DOHH2 (cell line): ENCODE data around the gene PATJ.

ENCODE experiments used
- H3F3A ChIP-seq: fragments of 200-600 bp; sonication (generic), shearing (Covaris generic); 2 replicates; pipeline ENCODE4 v1.6.0; 2016; ENCODE audit warnings: antibody characterized with exemption, mild to moderate bottlenecking; ENCODE audit not compliant: control insufficient read depth, insufficient read depth
- H3K27ac ChIP-seq: fragments of 200-600 bp; sonication (generic); 2 replicates; pipeline ENCODE4 v1.5.1; 2014; ENCODE audit warnings: low read depth, mild to moderate bottlenecking, low read length, moderate library complexity
- H3K27me3 ChIP-seq: fragments of 200-600 bp; sonication (generic); 2 replicates; pipeline ENCODE4 v1.6.1; 2014; ENCODE audit warnings: mild to moderate bottlenecking, low read length, mixed read lengths; ENCODE audit not compliant: control insufficient read depth
- H3K36me3 ChIP-seq: fragments of 200-600 bp; sonication (generic); 2 replicates; pipeline ENCODE4 v1.6.1; 2014; ENCODE audit warnings: mild to moderate bottlenecking, low read length, moderate library complexity, mixed read lengths; ENCODE audit not compliant: control insufficient read depth
- H3K4me1 ChIP-seq: fragments of 200-600 bp; sonication (generic); 2 replicates; pipeline ENCODE4 v1.6.1; 2014; ENCODE audit warnings: mild to moderate bottlenecking, low read length, mixed read lengths; ENCODE audit not compliant: control insufficient read depth
- H3K4me2 ChIP-seq: fragments of 200-600 bp; sonication (generic); 2 replicates; pipeline ENCODE4 v1.6.0; 2014; ENCODE audit warnings: mild to moderate bottlenecking, low read length, moderate library complexity
- H3K4me3 ChIP-seq: fragments of 200-600 bp; sonication (generic); 2 replicates; pipeline ENCODE4 v1.5.1; 2014; ENCODE audit warnings: mild to moderate bottlenecking, low read length, mixed read lengths
- H3K79me2 ChIP-seq: fragments of 200-600 bp; sonication (generic); 2 replicates; pipeline ENCODE4 v1.6.1; 2014; ENCODE audit warnings: mild to moderate bottlenecking, low read length, mixed read lengths; ENCODE audit not compliant: control insufficient read depth
- H3K9me2 ChIP-seq: fragments of 200-600 bp; sonication (generic); replicated peaks from 2 replicates; pipeline ENCODE4 v1.6.1; 2014; ENCODE audit warnings: mild to moderate bottlenecking, low read length, mixed read lengths; ENCODE audit not compliant: control insufficient read depth
- H3K9me3 ChIP-seq: fragments of 200-600 bp; sonication (generic); 2 replicates; pipeline ENCODE4 v1.6.1; 2014; ENCODE audit warnings: antibody characterized with exemption, low read length, mixed read lengths; ENCODE audit not compliant: control insufficient read depth, insufficient read depth
- H4K20me1 ChIP-seq: fragments of 200-600 bp; sonication (generic); 2 replicates; pipeline ENCODE4 v1.6.0; 2014; ENCODE audit warnings: low read depth, mild to moderate bottlenecking, antibody characterized with exemption, low read length, moderate library complexity; ENCODE audit not compliant: control insufficient read depth, insufficient read depth
- CTCF ChIP-seq: fragments of 200-600 bp; sonication (generic); IDR thresholded peaks from one replicate; pipeline ENCODE4 v1.5.1; 2014; ENCODE audit warnings: antibody characterized with exemption, mild to moderate bottlenecking, low read depth, low read length; ENCODE audit not compliant: poor library complexity, severe bottlenecking
- EZH2phosphoT487 ChIP-seq: fragments of 200-600 bp; sonication (generic); IDR thresholded peaks from 2 replicates; pipeline ENCODE4 v1.6.1; 2017; ENCODE audit warnings: borderline replicate concordance, mild to moderate bottlenecking, antibody characterized with exemption, low read length, moderate library complexity, mixed read lengths

PATJ gene

GRCh38 chr1:62210960-62211359 lies 468.7 kb downstream of the PATJ start:
- Histone ChIP-seq H3K9me2 (no peaks in the 10 kb centered on the region), H3K4me2 (no peak overlapping the region), H4K20me1 (no peaks in the 10 kb centered on the region), H3K9me3 (peaks cover 3% of the 10 kb centered on the region; the same call in 1 of the 2 replicates), H3K36me3 (no peaks in the 10 kb centered on the region), H3K4me1 (no peaks in the 10 kb centered on the region), H3K79me2 (no peaks in the 10 kb centered on the region), H3K4me3 (no peak overlapping the region), H3F3A (no peaks in the 10 kb centered on the region), H3K27ac (no peak overlapping the region), H3K27me3 (no peaks in the 10 kb centered on the region)
- TF ChIP-seq CTCF = no peak
- TF ChIP-seq EZH2phosphoT487 = no peak

DNA sequence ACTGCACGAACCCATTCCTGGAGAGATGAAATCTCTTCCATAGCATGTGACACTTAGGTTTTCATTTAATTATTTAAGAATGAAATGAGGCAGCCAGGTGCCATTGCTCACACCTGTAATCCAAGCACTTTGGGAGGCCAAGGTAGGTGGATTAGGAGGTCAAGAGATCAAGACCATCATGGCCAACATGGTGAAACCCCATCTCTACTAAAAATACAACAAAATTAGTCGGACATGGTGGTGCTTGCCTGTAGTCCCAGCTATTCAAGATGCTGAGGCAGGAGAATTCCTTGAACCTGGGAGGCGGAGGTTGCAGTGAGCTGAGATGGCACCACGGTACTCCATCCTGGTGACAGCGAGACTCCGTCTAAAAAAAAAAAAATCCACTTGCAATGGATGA lies 470.1 kb downstream of the PATJ start:
- TF ChIP-seq EZH2phosphoT487 (no peak), CTCF (no peak)
- Histone ChIP-seq H3F3A (no peaks in the 10 kb centered on the region), H3K4me3 (no peak overlapping the region), H3K36me3 (no peaks in the 10 kb centered on the region), H3K4me2 (no peak overlapping the region), H3K27me3 (no peaks in the 10 kb centered on the region), H3K79me2 (no peaks in the 10 kb centered on the region), H4K20me1 (no peaks in the 10 kb centered on the region), H3K9me2 (no peaks in the 10 kb centered on the region), H3K27ac (no peak overlapping the region), H3K4me1 (no peaks in the 10 kb centered on the region), H3K9me3 (peaks cover 3% of the 10 kb centered on the region; the same call in 1 of the 2 replicates)

GRCh38 chr1:62213075-62213914 lies 471.0 kb downstream of the PATJ start:
- Histone ChIP-seq H3K4me1 (no peaks in the 10 kb centered on the region), H3K9me3 (peaks cover 3% of the 10 kb centered on the region; the same call in 1 of the 2 replicates), H3K27ac (no peak overlapping the region), H3K79me2 (no peaks in the 10 kb centered on the region), H3K9me2 (no peaks in the 10 kb centered on the region), H3K4me2 (no peak overlapping the region), H3K27me3 (no peaks in the 10 kb centered on the region), H3K36me3 (no peaks in the 10 kb centered on the region), H3K4me3 (no peak overlapping the region), H3F3A (no peaks in the 10 kb centered on the region), H4K20me1 (no peaks in the 10 kb centered on the region)
- TF ChIP-seq EZH2phosphoT487 = no peak
- no peak for TF ChIP-seq CTCF
